T-cell (primary cell): ENCODE data around the gene TBC1D22A. TPM values are rescaled to one million over a fixed set of nuclear protein-coding genes. Genes with fewer than 3 reads are reported as not detected.

ENCODE experiments used
- ATAC-seq, 4 experiments: fragments of 200-7000 bp in 3 of 4; fragments of 150-1000 bp in 1 of 4; cut with Tn5 transposase; replicated peaks in 1 of 4; 1 replicate in 3 of 4; 2 replicates in 1 of 4; pipeline ENCODE4 v1.10.0; 2021; ENCODE audit warnings: moderate library complexity in 3 of 4, mild to moderate bottlenecking in 2 of 4, moderate number of reproducible peaks in 1 of 4
- CTCF ChIA-PET, 2 donors: fragments of 300-600 bp; sonication (Branson Sonifier 250); formaldehyde crosslinking; loops; one replicate each; lab custom pipeline; 2022; ENCODE audit warnings: antibody characterized with exemption in 2 of 2; lab: Charles Lee
- POLR2A ChIA-PET, 2 donors: fragments of 300-600 bp; sonication (Branson Sonifier 250); formaldehyde crosslinking; loops; one replicate each; lab custom pipeline; 2022; ENCODE audit warnings: antibody characterized with exemption in 2 of 2; lab: Charles Lee
- DNase-seq, 35 experiments: peaks; one replicate each; pipeline versions ENCODE4 v3.0.0 to v3.0.0-alpha.2; 2013 to 2023
- H3K27ac ChIP-seq: one replicate; pipeline ENCODE4 v1.5.1; 2013; ENCODE audit warnings: low read length
- H3K27me3 ChIP-seq, 2 experiments: replicated peaks in 1 of 2; 1 replicate in 1 of 2; 2 replicates in 1 of 2; pipeline versions ENCODE4 v1.6.1 to v1.7.0; 2013; ENCODE audit warnings: low read length in 1 of 2, mixed read lengths in 1 of 2; ENCODE audit not compliant: control insufficient read depth in 2 of 2, insufficient read depth in 2 of 2; ENCODE audit errors: extremely low read depth in 1 of 2
- H3K36me3 ChIP-seq, 2 donors: 1 replicate in 1 of 2; 2 replicates in 1 of 2; pipeline versions ENCODE4 v1.6.1 to v1.7.0; 2013; ENCODE audit warnings: low read length in 1 of 2; ENCODE audit not compliant: control insufficient read depth in 2 of 2, insufficient read depth in 1 of 2; ENCODE audit errors: extremely low read depth in 1 of 2
- H3K4me1 ChIP-seq, 2 experiments: 1 replicate in 1 of 2; 2 replicates in 1 of 2; pipeline versions ENCODE4 v1.6.1 to v1.7.0; 2013; ENCODE audit warnings: low read length in 2 of 2, mixed read lengths in 1 of 2; ENCODE audit not compliant: insufficient read depth in 2 of 2, control insufficient read depth in 1 of 2; ENCODE audit errors: extremely low read depth in 1 of 2
- H3K4me3 ChIP-seq, 2 donors: 1 replicate in 1 of 2; 2 replicates in 1 of 2; pipeline versions ENCODE4 v1.5.1 to v1.7.0; 2013; ENCODE audit warnings: mild to moderate bottlenecking in 2 of 2, low read length in 1 of 2, moderate library complexity in 1 of 2; ENCODE audit not compliant: control insufficient read depth in 1 of 2; ENCODE audit errors: extremely low read depth in 1 of 2
- H3K9me3 ChIP-seq: 2 replicates; pipeline ENCODE4 v1.7.0; 2013
- H3K27ac Mint-ChIP-seq, 2 donors: one replicate each; pipeline ENCODE4 v1.8.0; 2020 to 2021; ENCODE audit warnings: mild to moderate bottlenecking in 2 of 2, mixed read lengths in 2 of 2
- H3K27me3 Mint-ChIP-seq, 2 donors: one replicate each; pipeline ENCODE4 v1.8.0; 2021 to 2022; ENCODE audit warnings: mixed read lengths in 2 of 2
- H3K36me3 Mint-ChIP-seq: one replicate; pipeline ENCODE4 v1.8.0; 2021; ENCODE audit warnings: mixed read lengths
- H3K4me1 Mint-ChIP-seq, 3 donors: one replicate each; pipeline ENCODE4 v1.8.0; 2020 to 2022; ENCODE audit warnings: mixed read lengths in 3 of 3, mild to moderate bottlenecking in 1 of 3
- H3K4me3 Mint-ChIP-seq, 3 donors: one replicate each; pipeline ENCODE4 v1.8.0; 2020 to 2022; ENCODE audit warnings: mild to moderate bottlenecking in 3 of 3, mixed read lengths in 3 of 3, moderate library complexity in 3 of 3
- H3K9me3 Mint-ChIP-seq, 3 donors: one replicate each; pipeline ENCODE4 v1.8.0; 2020 to 2022; ENCODE audit warnings: mixed read lengths in 3 of 3
- WGBS: methylation state at CpG from one replicate; pipeline ENCODE4 v1.1.5; 2013; ENCODE audit warnings: missing lambda C conversion rate; ENCODE audit not compliant: insufficient coverage; 5-methylcytosine and 5-hydroxymethylcytosine counted together
- total RNA-seq, 35 experiments: library from RNA in 6 of 35; stranded (reverse) in 6 of 35; fragments of 120-200 nt in 1 of 35; gene quantifications; one replicate each; pipeline versions ENCODE4 v1.2.1 to v1.2.4 and lab custom pipeline; 2013 to 2026

The TBC1D22A gene
- total RNA-seq, 5 donors from 2014 or later (not counting 1 experiment from before 2014, with no cell fraction given): 38.3 to 67.8 (median 57.7) TPM

- peaks cover 5 to 10% (median 6%) of the 10 kb centered on the region in 3 donors for H3K4me1 Mint-ChIP-seq
- WGBS: no CpG with 5 or more reads among the region's 3 CpGs
- Histone ChIP-seq H3K4me1 (no peaks in the 10 kb centered on the region), H3K36me3 (peaks cover 2 to 21% of the 10 kb centered on the region in 2 donors), H3K27me3 (no peaks in the 10 kb centered on the region), H3K9me3 (no peaks in the 10 kb centered on the region), H3K4me3 (no peak overlapping the region), H3K27ac (no peak overlapping the region)
- no peak for ATAC-seq
- DNase-seq: no peak
- H3K27me3 Mint-ChIP-seq: no peaks in the 10 kb centered on the region
- no peak overlapping the region for H3K27ac Mint-ChIP-seq
- ChIA-PET POLR2A (no interaction called here), CTCF (no interaction called here)
- H3K36me3 Mint-ChIP-seq: peaks cover 53% of the 10 kb centered on the region
- H3K4me3 Mint-ChIP-seq: no peak overlapping the region
- H3K9me3 Mint-ChIP-seq: no peaks in the 10 kb centered on the region
These were observed 217.9 kb downstream of the TBC1D22A start for GRCh38 chr22:46980392-46980791.

- H3K27ac ChIP-seq: no peak overlapping the region
- Mint-ChIP-seq H3K36me3 (peaks cover 34% of the 10 kb centered on the region), H3K27ac (no peak overlapping the region), H3K27me3 (no peaks in the 10 kb centered on the region), H3K4me1 (peaks cover 6 to 10% (median 10%) of the 10 kb centered on the region in 3 donors), H3K9me3 (no peaks in the 10 kb centered on the region), H3K4me3 (no peak overlapping the region)
- no peak overlapping the region for H3K4me3 ChIP-seq
- no peak for DNase-seq
- WGBS: 99% methylated on average over 13 of the region's 14 CpGs
- H3K36me3 ChIP-seq: peaks cover 2 to 9% of the 10 kb centered on the region in 2 donors
- ChIA-PET CTCF (no interaction called here), POLR2A (no interaction called here)
- no peaks in the 10 kb centered on the region for H3K4me1 ChIP-seq
- H3K9me3 ChIP-seq: no peaks in the 10 kb centered on the region
- no peak for ATAC-seq
- H3K27me3 ChIP-seq: no peaks in the 10 kb centered on the region
These were observed 220.2 kb downstream of the TBC1D22A start for GRCh38 chr22:46982635-46983034.

GRCh38 chr22:46983046-46983445 lies 220.6 kb downstream of the TBC1D22A start:
- Mint-ChIP-seq H3K27me3 (no peaks in the 10 kb centered on the region), H3K4me3 (no peak overlapping the region), H3K4me1 (peaks cover 6 to 10% (median 10%) of the 10 kb centered on the region in 3 donors), H3K9me3 (no peaks in the 10 kb centered on the region), H3K27ac (no peak overlapping the region), H3K36me3 (peaks cover 31% of the 10 kb centered on the region)
- H3K4me3 ChIP-seq: no peak overlapping the region
- H3K27ac ChIP-seq: no peak overlapping the region
- DNase-seq (no peak), ATAC-seq (no peak)
- ChIA-PET POLR2A (no interaction called here), CTCF (no interaction called here)
- 86% methylated on average over 4 of the region's 4 CpGs for whole genome bisulfite sequencing
- H3K4me1 ChIP-seq: no peaks in the 10 kb centered on the region
- H3K27me3 ChIP-seq: no peaks in the 10 kb centered on the region
- H3K36me3 ChIP-seq: peaks cover 2 to 9% of the 10 kb centered on the region in 2 donors
- no peaks in the 10 kb centered on the region for H3K9me3 ChIP-seq

- ATAC-seq: no peak
- Histone ChIP-seq H3K27ac (no peak overlapping the region), H3K9me3 (no peaks in the 10 kb centered on the region), H3K27me3 (no peaks in the 10 kb centered on the region), H3K36me3 (peaks cover 0 to 2% of the 10 kb centered on the region in 2 donors), H3K4me1 (no peaks in the 10 kb centered on the region), H3K4me3 (no peak overlapping the region)
- H3K27ac Mint-ChIP-seq: no peak overlapping the region
- no peaks in the 10 kb centered on the region for H3K27me3 Mint-ChIP-seq
- CTCF ChIA-PET: no interaction called here
- peaks cover 19% of the 10 kb centered on the region for H3K36me3 Mint-ChIP-seq
- POLR2A ChIA-PET: no interaction called here
- no peak overlapping the region for H3K4me3 Mint-ChIP-seq
- DNase-seq: no peak
- H3K9me3 Mint-ChIP-seq: no peaks in the 10 kb centered on the region
- peaks cover 6 to 12% (median 9%) of the 10 kb centered on the region in 3 donors for H3K4me1 Mint-ChIP-seq
- 87% methylated on average over 16 of the region's 16 CpGs for WGBS
These were observed 222.5 kb downstream of the TBC1D22A start for GRCh38 chr22:46984751-46985506.

- no peak overlapping the region for H3K27ac Mint-ChIP-seq
- DNase-seq (no peak), ATAC-seq (no peak)
- H3K4me1 Mint-ChIP-seq: peaks cover 6 to 12% (median 9%) of the 10 kb centered on the region in 3 donors
- Histone ChIP-seq H3K27me3 (no peaks in the 10 kb centered on the region), H3K4me1 (no peaks in the 10 kb centered on the region), H3K36me3 (peaks cover 3 to 7% of the 10 kb centered on the region in 2 donors), H3K4me3 (no peak overlapping the region), H3K27ac (no peak overlapping the region), H3K9me3 (no peaks in the 10 kb centered on the region)
- ChIA-PET CTCF (no interaction called here), POLR2A (no interaction called here)
- 50% methylated on average over 1 of the region's 8 CpGs for WGBS
- H3K4me3 Mint-ChIP-seq: no peak overlapping the region
- no peaks in the 10 kb centered on the region for H3K27me3 Mint-ChIP-seq
- H3K36me3 Mint-ChIP-seq: peaks cover 19% of the 10 kb centered on the region
- no peaks in the 10 kb centered on the region for H3K9me3 Mint-ChIP-seq
These were observed 223.0 kb downstream of the TBC1D22A start for GRCh38 chr22:46985507-46985882.

GRCh38 chr22:46986788-46987187 lies 224.3 kb downstream of the TBC1D22A start:
- no peak overlapping the region for H3K27ac Mint-ChIP-seq
- CTCF ChIA-PET: no interaction called here
- peaks cover under 1 to 12% (median 6%) of the 10 kb centered on the region in 3 donors for H3K4me1 Mint-ChIP-seq

More at GRCh38 chr22:46986788-46987187, 224.3 kb downstream of the TBC1D22A start:
- POLR2A ChIA-PET: no interaction called here
- no peak for ATAC-seq
- Histone ChIP-seq H3K36me3 (peaks cover 14% of the 10 kb centered on the region in 2 donors), H3K9me3 (no peaks in the 10 kb centered on the region), H3K27ac (no peak overlapping the region), H3K4me1 (no peaks in the 10 kb centered on the region), H3K27me3 (no peaks in the 10 kb centered on the region), H3K4me3 (no peak overlapping the region)
- Mint-ChIP-seq H3K36me3 (peaks cover 27% of the 10 kb centered on the region), H3K27me3 (no peaks in the 10 kb centered on the region), H3K4me3 (no peak overlapping the region), H3K9me3 (no peaks in the 10 kb centered on the region)
- no peak for DNase-seq
- 100% methylated on average over 8 of the region's 11 CpGs for WGBS
